GM19043 (cell line): ENCODE measurements around the gene CDON.
A peak's percentile ranks its signal among the peaks of the same experiment; 100 is the strongest.
"Not testable (repeated sequence)": the region's sequence is repeated elsewhere in the genome, so short reads cannot be mapped to it uniquely, and the experiment has no call there.

ENCODE experiments used
- ATAC-seq: cut with Tn5 transposase; IDR thresholded peaks from one replicate; pipeline ENCODE4 v1.9.1; 2021; ENCODE audit warnings: low read depth; ENCODE audit not compliant: unreplicated experiment

The CDON gene

DNA sequence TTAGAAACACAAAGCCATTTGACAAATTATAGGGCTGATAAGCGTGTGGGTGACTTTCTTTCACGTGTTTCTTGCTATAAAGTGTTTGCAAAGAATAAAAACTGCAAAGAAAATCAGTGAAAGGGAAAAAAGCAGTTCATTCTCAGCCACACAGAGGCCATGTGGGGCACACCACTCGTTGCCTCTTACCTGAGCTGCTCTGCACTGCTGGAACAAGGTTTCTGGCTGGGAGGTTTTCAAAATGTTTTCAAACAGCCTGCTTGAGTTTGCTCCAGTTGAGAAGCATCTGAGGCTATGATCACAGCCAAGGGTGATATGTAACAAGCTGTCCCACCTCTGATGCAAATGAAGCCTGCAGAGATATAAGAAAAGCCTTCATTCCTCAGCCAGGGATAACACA lies 131.6 kb downstream of the CDON start:
- no peak for ATAC-seq

DNA sequence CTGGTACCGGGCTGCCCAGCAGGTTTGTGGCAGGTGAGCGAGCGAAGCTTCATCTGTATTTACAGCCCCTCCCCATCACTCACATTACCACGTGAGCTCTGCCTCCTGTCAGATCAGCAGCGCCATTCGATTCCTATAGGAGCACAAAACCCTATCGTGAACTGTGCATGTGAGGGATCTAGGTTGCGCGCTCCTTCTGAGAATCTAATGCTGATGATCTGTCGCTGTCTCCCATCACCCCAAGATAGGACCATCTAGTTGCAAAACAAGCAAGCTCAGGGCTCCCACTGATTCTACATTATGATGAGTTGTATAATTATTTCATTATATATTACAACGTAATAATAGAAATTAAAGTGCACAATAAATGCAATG lies 132.6 kb downstream of the CDON start:
- no peak for ATAC-seq

DNA sequence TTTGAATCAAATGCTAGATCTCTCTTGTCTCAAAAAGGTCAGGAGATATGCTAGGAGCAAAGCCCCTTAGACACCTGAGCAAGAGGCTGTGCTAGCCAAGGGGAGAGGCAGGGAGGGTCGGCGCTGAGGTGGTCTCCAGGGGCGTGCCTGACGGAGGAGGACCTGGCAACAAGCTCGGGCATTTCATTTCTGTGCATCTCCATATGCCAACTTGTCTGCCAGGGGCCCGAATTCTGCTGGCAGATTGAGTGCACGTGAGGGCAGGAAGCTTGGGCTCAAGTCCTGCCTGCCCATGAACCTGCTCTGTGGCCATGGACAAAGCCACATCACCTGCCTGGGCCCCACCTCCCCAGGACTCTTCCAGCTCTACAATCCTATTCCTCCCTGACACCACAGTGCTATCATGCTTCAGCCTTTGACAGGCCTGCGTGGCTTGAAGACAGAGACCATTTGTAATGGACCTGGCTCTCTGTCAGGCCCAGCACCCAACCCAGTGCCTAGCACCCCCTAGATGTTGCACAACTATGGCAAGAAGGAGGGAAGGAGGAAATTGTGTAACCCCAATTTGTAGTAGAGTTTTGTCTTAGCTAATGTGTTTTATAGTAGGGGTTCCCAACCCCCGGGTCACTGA lies 133.1 kb downstream of the CDON start:
- ATAC-seq = no peak

DNA sequence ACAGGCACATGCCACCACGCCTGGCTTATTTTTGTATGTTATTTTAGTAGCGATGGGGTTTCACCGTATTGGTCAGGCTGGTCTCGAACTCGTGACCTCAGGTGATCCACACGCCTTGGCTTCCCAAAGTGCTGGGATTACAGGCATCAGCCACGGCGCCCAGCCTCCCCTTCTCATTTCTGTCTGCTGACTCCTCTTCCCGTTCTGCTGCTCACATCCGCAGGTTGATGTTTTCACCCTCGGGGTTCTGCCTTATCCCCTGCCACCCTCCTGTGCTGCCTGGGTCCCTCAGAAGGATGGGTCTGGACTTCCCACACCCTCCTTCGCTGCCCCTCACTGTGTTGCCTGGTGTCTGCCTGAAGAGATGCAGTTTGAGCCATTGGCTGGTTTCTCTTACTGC lies 136.0 kb downstream of the CDON start:
- no peak for ATAC-seq

DNA sequence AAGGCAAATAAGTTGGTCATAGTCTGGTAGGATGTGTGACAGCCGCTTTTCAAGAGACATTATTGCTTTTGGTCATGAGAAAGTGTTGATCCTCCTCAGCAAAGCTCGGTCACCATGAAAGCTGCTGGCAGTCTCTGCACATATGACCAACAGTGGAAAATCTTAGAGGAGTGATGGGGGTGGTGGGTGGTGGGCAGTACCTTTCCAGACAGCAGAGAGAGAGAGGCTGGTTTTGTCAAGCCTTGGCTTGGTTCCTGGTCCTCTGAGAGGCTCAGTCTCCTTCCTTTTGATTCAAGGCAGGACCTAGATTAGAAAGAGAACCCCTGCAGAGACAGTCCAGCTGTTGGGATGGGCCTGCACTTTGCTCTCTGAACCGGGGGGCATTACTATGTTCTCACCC lies 136.9 kb downstream of the CDON start:
- no peak for ATAC-seq

DNA sequence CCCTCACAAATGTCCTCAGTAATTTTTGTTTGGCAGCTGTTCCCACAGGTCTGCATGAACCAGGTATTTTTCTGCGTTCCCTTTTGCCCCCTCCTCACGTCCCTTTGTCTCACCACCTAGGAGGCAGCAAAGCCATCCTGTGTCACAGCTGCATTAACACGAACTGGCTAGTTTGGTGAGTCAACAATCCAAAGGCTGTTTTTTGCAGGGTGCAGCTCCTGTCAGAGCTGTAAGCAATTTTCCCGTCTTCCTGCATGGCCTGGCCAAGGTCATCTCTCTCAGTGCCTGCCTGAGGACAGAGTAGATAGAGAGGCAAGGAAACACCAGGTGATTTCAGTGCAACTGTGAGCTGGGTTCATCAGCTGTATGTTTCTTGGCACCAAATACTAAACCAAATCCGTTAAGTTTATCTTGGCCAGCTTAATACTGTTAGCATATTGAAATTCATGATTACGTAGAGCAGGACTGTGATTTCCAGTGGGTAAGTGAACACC lies 137.4 kb downstream of the CDON start:
- no peak for ATAC-seq

DNA sequence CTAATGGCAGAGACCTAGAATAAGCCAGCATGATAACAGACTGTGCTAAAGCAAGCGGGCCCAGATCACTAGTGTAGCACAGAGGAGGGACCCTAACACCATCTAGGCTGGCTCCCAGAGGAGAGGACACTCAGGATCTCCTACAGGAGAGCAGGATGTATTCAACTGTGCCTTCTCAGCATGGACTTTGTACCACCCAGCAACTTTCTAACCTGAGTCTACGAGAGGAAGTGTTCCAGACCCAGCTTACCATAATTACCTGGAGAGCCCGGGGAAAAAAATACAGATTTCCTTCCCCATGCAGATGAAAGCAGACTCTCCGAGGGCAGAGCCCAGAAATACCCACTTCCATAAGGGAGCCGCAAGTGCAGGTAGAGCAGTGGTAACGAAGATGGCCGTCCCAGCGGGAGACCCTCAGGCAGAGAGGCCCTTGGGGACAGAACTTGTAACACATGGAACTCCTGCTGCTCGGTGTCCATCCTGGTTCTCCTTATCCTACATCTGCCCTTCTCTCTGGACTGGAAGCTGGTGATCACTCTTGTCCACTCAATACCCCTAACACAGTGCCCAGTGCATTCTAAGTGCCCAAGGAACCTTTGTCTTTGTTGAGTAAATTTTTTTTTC lies 138.2 kb downstream of the CDON start:
- ATAC-seq = no peak

DNA sequence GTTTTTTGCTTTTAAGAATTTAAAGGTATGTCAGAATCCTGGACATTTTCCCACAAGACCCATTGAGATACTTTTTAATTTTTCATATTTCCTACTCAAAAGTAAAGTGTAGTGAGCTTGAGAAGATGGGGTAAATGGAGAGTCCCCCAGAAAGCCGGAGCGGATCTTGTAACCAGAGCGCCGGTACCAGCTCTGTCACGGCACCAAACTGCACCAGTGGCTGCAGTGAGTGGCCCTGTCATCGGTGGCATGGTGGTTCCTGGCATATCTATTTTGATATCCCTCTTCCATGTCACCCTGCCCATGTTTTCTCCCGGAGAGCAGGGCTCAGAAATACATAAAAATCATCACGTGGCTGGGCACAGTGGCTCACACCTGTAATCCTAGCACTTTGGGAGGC lies 139.0 kb downstream of the CDON start:
- no peak for ATAC-seq

DNA sequence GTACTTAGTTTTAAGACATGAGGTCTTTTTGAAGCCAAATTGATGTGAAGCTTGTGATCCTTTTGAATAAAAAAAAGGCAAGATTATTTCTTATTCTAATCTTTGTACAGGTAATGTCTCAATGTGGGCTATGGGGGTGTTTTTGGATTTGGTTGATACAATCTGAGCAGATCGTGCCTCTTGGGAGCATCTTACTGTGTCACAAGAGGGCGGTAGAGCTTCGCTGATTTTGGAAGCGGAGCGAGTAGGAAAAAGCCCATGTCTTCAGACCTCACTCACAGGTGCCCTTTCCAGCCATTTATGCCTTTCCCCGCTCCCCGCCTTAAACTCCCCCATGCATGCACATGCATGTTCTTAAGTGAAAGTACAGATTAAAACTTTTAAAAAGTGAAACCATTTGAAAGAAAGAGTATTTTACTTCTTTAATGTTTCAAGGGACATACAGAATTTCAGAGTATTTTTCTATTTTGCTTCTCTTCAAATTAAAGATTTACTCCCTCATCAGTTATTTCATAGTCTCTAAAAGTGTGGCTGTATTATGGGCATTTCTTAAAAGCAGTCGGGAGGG lies 139.6 kb downstream of the CDON start:
- peak; percentile 72 for ATAC-seq

DNA sequence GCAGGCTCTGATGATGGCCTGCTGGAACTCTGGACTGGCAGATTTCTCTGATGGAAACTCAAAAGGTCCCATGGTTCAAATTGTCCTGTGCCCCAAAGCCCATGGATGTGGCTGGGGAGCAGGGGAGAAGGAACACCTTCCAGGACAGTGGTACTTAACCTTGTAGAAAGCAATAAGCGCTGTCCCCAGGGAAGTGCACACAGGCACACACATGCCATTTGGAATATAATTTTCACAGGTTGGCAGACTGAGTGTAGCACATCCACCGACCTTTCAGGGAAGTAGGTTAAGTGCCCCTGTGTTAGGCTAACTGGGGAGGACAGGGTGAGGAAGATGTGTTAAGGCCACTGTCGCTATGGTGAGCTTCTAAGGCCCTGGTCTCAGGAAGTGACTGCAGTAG lies 140.5 kb downstream of the CDON start:
- ATAC-seq = no peak

DNA sequence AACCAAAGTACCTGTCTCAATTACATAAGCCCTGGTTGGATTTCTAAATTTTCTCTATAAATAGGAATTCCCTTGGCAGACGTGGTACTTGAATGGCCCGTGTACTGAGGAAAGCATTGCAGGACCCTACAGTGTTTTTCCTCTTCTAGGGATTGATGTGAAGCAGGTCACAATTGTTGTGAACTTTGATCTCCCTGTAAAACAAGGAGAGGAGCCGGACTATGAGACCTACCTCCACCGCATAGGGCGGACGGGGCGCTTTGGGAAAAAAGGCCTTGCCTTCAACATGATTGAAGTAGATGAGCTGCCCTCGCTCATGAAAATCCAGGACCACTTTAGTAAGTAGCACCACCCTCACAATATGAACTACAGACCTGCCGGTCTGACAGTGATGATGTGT lies 141.6 kb downstream of the CDON start:
- no peak for ATAC-seq

DNA sequence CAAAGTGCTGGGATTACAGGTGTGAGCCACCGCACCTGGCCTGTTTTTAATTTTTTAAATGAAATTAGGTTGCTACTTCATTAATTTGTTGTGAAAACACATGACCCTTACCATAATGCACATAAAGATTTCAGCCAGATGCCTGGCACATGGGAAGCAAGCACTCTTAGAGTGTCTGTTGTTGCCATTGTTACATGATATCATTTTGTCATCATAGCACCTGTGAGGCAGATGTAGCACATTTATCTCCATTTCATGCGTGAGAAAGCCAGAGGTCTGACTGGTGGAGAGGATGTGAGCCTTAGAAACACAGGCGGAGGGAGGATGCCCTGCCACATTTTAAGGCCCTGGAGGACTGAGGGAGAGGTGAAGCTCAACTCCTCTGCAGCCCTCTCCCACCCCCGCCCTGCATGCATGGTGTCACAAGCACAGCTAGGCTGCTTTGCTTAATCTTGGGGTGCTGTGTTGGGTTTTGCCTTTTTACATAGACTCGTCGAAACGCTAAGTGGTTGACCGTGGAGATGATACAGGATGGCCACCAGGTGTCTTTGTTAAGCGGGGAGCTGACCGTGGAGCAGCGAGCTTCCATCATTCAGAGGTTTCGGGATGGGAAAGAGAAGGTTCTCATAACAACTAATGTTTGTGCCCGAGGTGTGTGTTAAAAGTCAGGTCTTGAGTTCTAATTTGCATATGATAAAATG lies 144.4 kb downstream of the CDON start:
- no peak for ATAC-seq

DNA sequence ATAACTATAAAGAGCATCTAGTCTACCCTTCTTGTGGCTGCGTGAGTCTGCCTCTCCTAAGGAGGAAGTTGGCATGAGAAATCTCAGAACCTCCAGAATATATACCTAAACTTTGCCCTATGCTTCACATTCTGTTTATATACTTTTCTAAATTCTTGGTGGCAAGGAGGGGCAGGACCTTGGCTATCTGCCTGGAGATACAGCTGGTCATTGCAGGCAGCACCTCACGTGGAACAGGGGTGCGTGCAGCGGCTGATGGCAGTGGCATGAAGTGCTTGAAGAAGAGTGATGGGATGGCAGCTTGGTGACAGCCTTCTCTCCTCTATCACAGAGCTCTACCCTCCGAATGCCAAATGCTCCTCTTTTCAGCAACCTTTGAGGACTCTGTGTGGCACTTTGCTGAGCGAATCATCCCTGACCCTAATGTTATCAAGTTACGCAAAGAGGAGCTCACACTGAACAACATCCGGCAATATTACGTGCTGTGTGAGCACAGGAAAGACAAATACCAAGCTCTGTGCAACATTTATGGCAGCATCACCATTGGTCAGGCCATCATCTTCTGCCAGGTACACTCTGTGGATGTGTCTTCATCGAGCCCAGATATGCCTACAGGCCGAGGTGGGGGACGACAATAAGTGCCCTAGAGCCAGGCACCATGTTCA lies 145.9 kb downstream of the CDON start:
- no peak for ATAC-seq

DNA sequence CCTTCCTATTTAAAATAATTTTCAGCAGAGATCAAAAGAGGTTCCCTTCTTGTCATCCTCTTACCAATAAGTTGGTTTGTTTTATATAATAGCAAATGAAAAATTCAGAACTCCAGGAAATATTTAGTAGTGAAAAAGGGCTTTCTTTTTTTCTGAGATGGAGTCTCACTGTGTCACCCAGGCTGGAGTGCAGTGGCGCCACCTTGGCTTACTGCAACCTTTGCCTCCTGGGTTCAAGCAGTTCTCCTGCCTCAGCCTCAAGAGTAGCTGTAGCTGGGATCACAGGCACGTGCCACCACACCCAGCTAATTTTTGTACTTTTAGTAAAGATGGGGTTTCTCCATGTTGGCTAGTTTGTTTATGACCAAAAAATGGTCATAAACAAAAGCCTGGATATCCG lies 148.1 kb downstream of the CDON start:
- ATAC-seq = not testable (repeated sequence)

DNA sequence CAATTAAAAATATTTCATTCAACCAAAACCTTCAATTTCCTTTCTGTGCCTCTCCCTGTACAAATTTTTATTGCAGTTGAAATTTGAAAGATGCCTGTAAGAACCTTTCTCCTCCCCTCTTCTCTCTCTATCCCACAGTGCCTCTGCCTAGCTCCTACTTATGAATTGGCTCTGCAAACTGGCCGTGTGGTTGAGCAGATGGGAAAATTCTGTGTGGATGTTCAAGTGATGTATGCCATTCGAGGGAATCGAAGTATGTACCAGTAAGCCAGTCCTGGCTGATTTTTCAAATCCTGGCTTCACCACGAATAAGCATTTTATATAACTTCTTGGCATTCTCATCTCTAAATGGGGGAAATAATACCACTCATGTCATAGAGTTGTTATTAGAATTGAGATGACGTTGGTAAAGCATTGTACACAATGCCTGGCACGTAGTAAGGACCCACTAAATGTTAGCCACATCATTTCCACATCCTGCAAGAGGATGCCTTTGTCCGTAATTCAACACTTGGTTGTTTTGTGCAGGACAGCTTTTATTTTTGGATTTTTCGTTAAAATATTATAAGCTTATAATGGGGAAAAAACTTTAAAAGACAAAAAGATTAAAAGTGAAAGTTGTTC lies 152.3 kb downstream of the CDON start:
- ATAC-seq = no peak
